NOMO-1 treated with DMSO at 0.1 percent for 48 hours (cell line): ENCODE data around the gene CREM.

ENCODE experiments used
- DNase-seq: peaks from one replicate; lab custom pipeline; 2025; ENCODE audit not compliant: unreplicated experiment; lab: John Stamatoyannopoulos, UW

The CREM gene

DNA sequence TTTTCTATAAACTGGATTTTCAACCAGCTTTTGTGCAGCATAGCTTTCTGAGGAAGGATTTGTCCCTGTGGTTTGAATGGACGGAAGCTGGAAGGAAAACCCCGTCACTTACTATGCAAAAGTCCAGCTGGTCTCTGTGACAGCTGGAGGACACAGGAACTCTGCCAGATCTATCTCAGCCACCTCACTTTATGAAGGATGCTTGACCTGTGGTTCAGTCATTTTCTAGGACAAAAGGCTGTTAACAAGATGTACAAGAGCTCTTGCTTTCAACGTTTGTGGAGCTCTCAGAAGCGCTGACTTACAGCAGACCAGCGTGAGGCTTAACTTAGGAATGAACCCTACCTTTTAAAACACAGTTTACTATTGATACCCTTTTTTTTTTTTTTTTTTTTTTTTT lies 90.8 kb downstream of the CREM start:
- DNase-seq: no peak

DNA sequence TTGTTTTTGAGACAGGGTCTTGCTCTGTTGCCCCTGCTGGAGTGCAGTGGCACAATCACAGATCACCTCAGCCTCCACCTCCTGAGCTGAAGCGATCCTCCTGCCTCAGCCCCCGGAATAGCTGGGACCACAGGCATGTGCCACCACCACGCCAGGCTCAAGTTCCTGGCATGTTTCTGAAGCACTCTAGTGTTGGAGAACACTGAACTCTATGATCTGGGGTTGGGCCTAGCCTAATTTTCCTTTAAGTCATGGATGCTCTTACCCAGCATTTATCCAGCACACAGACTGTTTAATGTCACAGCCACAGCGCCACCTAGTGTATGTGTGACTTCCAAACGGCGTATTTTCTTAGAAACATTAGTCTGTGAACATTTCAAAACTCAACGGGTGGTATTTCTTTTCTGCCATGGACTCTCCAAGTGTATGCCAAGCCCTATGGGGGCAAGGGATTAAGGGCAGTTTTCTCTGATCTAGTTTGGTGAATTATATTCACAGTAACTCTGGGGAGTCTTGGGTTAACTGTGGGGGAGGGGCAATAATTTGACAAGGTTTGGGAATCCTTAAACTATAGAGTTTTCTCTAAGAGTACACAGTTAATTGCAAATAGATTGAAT lies 91.8 kb downstream of the CREM start:
- DNase-seq: peak; percentile 55

DNA sequence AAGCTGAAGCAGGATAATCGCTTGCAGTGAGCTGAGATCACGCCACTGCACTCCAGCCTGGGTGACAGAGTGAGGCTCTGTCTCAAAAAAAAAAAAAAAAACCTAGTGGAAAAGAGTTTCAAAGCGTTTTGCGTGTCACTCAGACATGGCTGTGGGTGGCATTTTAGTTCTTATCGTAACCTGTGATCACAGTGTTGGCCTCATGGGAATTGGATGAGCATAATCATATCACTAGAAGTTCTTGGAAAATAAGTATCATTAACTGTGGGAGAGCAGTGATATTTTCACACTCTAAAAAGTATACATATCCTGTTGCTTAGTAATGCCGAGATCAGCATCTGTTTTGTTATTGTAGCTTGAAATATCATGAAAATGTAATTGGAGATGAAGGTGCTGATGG lies 92.6 kb downstream of the CREM start:
- DNase-seq: no peak

DNA sequence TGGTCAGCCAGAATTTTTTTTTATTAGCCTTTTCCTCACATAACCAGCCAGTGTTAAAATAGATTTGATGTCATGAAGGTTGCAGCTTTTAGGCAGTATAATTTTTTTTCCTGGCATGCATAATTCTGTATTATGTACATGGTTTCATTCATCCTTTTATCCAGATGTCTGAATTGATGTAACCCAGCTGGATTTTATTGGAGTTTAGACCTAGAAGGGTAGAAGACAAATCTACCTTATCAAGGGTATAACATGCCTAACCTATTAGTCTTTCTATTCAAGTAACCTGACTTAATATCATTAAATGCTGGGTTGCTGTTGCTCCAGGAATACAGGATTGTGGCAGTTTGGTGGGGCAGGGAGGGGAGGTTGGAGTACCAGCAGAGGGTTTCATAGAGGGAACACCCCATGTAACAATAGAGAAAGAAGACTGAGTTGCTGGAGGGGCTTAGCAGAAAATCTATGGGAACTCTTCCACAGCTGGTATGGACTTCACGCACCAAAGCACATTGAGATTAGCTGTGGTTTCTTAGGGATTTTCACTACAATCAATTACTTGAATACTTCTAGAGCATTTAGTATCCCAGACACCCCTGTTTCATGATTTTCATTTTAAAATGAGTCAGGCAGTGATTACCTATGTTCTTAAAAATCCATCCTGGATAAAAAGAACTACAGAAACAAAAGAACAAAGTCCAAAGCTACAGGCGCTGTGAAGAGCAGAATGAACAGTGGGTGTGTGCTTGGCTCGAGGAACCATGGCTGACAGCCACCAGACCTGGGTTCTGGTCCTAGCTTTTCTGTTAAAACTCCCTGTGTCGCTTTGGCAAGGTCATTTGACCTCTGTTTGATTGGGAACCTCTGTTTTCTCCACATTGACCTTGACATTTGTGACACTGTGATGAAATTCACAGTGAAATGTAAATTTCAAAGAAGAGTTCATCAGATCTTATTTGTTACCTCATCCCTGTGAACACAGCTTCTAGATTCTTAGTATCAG lies 93.5 kb downstream of the CREM start:
- no peak for DNase-seq

DNA sequence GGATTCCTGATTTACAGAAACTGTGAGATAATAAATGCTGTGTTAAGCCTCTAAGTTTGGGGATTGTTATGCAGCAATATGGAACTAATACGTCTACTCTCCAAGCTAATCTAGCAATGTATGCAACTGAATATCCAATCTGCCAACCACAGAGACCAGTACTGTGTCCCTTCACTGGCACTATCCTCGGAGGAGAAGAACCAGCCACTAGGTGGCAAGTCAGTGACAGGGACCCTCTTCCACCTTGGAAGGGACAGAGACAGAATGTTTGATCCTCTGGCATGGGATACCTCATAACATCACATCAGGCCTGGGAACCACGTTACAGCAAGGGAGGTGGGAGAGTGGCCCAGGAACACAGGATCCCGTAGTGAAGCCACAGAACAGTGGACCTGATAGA lies 96.4 kb downstream of the CREM start:
- no peak for DNase-seq

DNA sequence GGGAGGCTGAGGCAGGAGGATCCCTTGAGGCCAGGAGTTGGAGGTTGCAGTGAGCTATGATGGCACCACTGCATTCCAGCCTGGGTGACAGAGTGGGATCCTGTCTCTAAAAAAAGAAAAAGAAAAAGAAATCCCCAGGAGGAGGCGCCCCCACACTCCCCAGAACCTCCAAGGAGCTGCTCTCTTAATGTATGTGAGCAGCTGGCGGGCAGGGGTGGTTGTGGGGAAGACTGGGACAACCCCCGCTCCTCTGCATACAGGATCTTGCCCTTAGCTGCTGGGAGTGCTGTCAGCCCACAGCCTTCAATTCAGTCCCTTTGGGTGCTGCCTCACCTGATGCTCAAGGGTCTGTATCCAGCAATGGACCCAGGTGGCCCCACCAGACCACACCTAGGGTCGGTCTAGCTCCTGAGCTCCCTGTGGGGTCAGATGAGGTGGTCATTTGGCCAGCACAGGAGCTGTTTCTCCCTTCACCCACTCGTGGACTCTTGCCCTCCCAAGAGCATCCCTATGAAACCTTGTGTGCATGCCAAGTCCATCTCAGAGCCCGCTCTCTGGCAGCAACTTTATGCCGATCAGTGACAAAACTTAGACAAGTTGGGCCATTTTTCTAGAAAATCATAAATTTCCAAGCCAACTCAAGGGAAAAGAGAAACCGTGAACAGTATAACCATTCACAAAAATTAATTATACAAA lies 97.5 kb downstream of the CREM start:
- DNase-seq: no peak

DNA sequence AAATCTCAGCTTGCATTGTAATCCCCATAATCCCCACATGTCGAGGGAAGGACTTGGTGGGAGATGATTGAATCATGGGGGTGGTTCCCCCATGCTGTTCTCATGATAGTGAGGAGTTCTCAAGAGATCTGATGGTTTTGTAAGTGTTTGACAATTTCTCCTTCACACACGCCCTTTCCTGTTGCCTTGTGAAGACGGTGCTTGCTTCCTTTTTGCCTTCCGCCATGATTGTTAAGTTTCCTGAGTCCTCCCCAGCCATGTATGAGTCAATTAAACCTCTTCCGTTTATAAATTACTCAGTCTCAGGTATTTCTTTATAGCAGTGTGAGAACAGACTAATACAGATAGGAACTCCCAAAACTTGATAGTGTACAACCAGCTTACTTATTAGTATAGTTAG lies 98.6 kb downstream of the CREM start:
- DNase-seq: no peak

DNA sequence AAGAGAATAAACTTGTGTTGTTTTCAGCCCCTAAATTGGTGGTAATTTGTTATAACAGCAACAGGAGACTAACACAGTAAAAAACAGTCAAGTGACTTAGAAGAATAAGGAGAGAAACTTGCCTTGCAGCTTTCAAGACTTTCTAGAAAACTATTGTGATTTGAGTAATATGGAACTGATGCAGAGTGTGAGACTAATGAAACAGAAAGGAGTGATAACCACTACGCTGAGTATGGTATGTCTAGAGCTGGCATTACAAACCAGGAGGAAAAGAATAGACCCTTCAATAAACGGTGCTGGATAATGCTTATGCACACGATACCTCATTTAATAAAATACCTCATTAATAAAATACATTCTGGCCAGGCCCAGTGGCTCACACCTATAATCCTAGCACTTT lies 99.9 kb downstream of the CREM start:
- DNase-seq: no peak

DNA sequence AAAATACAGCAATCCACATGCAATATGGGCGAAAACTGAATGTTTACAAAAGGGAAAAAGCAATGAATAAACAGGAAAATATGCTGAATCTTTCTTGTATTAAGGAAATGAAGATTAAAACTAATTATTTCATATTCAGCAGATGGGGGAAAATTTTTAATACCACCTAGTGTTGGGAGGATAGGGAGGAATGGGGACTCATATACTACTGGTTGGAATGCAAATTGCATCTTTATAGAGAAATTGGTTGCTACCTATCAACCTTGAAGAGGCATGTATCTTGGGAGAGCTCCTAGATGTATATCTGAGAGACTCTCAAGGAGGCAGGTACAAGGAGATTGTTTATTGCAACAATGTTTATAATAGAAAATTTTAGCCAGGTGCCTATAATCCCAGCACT lies 101.4 kb downstream of the CREM start:
- no peak for DNase-seq

DNA sequence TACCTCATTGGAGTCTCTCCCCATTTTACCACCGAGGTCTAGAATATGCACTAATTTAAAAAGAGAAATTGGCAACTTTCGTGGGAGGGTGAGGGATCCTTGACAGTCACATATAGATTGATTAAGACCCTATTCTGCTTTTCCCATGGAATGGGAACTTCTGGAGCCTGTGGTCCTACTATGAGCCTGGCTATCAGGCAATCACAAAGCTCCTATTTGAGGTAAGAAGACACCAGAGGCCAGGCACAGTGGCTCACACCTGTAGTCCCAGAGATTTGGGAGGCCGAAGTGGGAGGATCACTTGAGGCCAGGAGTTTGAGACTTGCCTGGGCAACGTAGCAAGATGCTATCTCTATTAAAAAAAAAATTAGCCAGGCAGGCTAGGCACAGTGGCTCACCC lies 105.0 kb downstream of the CREM start:
- no peak for DNase-seq

DNA sequence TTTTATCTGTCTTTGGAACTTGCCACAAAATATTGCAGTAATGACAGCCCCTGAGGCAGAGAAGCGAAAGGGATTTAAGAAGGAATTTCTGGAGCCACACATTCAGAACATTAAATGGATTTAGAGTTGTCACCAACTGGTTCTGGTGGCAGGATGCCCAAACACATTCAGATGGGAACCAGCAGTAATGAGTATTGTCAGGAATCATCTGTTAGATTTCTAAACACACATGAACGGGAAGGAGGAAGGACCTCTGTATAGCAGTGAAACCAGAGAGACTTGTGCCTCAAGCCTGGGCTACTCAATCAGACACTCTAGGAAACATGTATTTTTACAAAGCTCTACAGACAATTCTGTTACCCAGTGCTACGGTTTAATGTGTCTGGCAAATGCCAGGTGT lies 105.9 kb downstream of the CREM start:
- DNase-seq: no peak

DNA sequence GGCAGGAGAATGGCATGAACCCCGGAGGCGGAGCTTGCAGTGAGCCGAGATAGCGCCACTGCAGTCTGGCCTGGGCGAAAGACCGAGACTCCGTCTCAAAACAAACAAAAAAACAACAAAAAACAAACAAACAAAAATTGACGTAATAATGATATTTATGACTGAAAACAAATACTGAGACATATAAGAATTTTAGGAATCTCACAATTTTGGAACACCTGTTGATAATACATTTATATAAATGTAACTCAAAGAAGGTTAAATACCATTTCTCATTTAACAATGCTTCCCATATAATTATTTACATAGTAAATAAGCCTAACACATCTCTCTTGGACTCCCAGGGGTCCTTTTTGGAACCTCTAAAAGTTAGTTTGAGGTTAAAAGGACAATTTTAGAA lies 107.4 kb downstream of the CREM start:
- no peak for DNase-seq

DNA sequence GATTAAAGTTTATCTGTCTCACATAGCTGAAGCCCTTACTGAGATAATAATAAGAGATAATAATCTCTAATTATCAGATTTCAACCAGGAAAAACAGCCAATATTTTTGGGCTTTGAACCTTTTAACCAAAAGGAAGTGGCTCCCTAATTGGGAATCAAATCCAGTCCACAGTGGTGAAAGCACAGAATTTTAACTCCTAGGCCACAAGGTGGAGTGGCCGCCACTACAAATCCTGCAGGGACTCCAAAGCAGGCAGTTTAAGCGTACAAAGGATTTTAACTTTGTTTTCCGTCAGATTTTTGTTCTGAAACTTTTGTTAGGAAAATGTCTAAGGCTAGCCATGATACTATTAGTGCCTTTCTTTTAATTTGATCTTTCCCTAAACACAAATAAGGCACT lies 110.1 kb downstream of the CREM start:
- no peak for DNase-seq

DNA sequence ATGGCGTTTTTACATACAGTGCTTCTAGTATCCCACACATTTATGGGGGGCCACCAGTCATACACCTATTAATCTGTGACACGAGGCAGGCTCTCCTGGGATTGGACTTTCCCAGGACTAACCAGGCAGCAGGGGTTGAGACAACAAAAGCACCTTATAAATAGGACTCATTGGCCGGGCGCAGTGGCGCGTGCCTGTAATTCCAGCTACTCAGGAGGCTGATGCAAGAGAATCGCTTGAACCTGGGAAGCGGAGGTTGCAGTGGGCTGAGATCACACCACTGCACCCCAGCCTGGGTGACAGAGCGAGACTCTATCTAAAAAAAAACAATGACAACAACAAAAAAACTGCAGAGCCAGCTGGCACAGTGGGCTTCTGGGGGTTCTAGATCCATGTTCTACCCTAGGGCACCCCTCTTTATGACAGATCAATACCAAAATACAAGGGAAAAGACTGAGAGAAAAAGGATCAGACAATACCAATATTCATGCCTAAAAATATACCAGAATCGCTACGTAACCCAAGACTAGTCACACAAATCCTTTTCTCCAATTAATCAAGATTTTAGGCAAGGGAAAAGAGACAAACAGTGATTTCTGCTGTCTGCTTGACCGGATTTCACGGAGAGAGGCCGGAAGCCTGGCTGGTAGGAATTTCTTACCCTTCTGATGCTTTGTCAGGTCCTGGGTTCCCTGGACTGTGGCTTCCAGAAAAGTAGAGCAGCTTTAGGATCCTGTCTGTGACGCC lies 111.3 kb downstream of the CREM start:
- DNase-seq: no peak

DNA sequence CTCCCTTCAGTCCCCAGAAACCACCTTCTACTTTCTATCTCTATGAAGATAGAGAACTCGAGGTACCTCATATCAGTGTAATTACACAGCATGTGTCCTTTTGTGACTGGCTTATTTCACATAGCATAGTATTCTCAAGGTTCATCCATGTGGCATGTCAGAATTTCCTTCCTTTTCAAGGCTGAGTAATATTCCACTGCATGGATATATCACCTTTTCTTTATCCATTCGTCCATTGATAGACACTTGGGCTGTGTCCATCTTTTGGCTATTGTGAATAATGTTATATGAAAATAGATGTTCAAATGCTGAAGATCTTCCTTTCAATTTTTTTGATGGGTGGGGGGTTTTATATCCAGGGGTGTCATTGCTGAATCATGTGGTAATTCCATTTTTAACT lies 117.9 kb downstream of the CREM start:
- DNase-seq: no peak

DNA sequence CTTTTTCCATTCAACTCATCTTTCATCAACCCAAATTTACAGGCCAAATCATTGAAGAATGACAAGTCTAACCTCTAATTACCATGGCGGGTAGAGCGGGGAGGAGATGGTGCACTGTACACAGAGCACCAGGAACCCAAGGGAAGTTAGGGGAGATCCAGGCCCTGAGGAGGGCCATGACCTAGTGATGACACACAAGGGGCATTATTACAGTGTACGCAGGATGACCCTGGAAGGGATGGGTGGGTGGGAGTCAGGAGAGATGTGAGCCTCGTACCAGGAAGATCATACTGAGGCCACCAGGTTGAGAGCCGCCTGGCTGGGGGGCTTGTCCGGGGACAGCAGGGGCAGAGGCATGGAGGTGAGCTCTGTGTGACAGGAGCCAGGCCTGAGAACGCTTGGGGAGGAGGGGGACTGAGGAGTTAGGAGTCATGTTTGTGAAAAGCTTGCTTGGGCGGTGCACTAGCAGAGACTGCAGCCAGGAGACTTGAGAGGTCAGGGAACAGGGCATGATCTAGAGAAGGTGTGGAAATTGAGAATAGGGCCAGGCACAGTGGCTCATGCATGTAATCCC lies 120.2 kb downstream of the CREM start:
- DNase-seq: no peak

DNA sequence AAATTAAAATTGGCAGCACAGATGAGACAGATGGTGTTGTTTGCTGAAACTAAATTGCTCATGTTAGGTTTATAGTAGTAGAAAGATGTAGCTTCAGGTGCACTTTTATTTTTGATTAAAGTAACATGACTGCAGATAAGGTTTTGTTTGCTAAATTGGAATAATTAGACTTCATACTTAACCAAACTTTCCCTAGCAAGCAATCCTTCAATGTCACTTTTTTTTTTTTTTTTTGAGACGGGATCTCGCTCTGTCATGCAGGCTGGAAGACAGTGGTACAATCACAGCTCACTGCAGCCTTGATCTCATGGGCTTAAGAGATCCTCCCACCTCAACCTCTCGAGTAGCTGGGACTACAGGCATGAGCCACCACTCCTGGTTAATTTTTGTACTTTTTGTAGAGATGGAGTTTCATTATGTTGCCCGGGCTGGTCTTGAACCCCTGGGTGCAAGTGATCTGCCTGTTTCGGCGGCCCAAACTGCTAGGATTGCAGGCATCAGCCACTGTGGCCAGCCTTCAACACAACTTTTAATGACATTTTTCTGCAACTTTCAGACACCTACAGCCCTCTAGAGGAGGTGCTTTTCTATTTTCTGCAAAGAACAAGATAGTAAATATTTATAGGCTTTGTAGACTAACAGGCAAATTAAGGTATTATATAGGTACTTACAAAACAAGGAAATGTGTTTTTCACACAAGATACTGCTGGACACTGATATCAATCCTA lies 124.9 kb downstream of the CREM start:
- no peak for DNase-seq

DNA sequence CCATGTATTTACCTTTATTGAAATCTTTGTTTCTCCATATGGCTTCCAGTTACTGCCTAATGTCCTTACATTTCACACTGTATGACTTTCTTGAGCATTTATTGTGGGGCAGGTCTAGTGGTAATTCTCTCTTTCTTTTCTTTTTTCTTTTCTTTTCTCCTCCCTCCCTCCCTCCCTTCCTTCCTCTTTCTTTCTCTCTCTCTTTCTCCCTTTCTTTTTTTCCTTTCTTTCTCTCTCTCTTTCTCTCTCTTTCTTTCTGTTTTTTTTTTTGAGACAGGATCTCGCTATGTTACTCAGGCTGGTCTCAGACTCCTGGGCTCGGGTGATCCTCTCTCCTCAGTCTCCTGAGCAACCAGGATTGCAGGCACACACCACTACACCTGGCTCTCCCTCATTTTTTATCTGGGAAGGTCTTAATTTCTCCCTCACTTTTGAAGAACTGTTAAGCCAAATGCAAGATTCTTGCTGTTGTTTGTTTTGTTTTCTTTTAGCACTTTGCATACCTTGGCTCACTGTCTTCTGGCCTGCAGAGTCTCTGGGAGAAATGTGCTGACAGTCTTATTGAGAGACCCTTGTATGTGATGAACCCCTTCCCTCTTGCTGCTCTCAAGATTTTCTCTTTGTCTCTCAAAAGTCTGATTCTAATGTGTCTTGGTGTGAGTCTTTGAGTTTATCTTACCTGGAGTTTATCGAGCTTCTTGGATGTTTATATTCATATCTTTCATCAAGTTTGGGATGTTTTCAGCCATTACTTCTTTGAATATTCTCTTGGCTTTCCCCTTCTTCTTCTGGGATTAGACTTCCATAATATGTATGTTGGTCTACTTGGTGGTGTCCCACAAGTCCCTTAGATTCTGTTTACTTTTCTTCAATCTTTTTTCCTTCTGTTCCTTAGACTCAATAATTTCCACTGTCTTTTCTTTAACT lies 130.7 kb downstream of the CREM start:
- no peak for DNase-seq

DNA sequence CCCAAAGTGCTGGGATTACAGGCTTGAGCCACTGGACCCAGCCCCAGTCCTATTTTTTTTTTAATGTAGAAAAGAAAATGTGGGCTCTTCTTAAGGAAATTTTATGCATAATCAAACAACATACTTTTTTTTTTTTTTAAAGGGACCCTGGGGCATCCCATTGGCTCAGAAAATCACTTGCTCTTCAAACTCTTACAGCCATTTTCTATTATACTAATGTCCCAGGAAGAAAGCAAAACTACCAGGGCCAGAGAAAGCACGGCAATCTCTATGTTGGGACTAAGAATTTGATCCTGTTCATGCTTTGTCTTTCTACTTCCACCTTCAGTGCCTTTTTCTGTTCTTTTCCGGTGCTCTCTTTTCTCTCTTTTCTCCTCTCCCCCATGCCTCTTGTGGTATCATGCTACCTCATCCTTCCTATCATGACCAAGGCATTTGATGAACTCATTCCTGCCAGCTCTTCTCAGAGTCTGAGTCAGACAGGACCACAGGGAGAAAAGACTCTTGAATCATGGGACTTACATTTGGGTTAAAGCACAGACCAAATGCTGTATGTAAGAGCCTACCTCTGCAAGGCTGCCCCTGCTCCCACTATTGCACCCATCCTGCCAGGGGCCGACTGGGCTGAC lies 133.2 kb downstream of the CREM start:
- no peak for DNase-seq
